DOHH2 (cell line): ENCODE results near the gene SAP130.

Experiments
- H3F3A ChIP-seq: fragments of 200-600 bp; sonication (generic), shearing (Covaris generic); 2 replicates; pipeline ENCODE4 v1.6.0; 2016; ENCODE audit warnings: antibody characterized with exemption, mild to moderate bottlenecking; ENCODE audit not compliant: control insufficient read depth, insufficient read depth
- H3K27ac ChIP-seq: fragments of 200-600 bp; sonication (generic); 2 replicates; pipeline ENCODE4 v1.5.1; 2014; ENCODE audit warnings: low read depth, mild to moderate bottlenecking, low read length, moderate library complexity
- H3K27me3 ChIP-seq: fragments of 200-600 bp; sonication (generic); 2 replicates; pipeline ENCODE4 v1.6.1; 2014; ENCODE audit warnings: mild to moderate bottlenecking, low read length, mixed read lengths; ENCODE audit not compliant: control insufficient read depth
- H3K36me3 ChIP-seq: fragments of 200-600 bp; sonication (generic); 2 replicates; pipeline ENCODE4 v1.6.1; 2014; ENCODE audit warnings: mild to moderate bottlenecking, low read length, moderate library complexity, mixed read lengths; ENCODE audit not compliant: control insufficient read depth
- H3K4me1 ChIP-seq: fragments of 200-600 bp; sonication (generic); 2 replicates; pipeline ENCODE4 v1.6.1; 2014; ENCODE audit warnings: mild to moderate bottlenecking, low read length, mixed read lengths; ENCODE audit not compliant: control insufficient read depth
- H3K4me2 ChIP-seq: fragments of 200-600 bp; sonication (generic); 2 replicates; pipeline ENCODE4 v1.6.0; 2014; ENCODE audit warnings: mild to moderate bottlenecking, low read length, moderate library complexity
- H3K4me3 ChIP-seq: fragments of 200-600 bp; sonication (generic); 2 replicates; pipeline ENCODE4 v1.5.1; 2014; ENCODE audit warnings: mild to moderate bottlenecking, low read length, mixed read lengths
- H3K79me2 ChIP-seq: fragments of 200-600 bp; sonication (generic); 2 replicates; pipeline ENCODE4 v1.6.1; 2014; ENCODE audit warnings: mild to moderate bottlenecking, low read length, mixed read lengths; ENCODE audit not compliant: control insufficient read depth
- H3K9me2 ChIP-seq: fragments of 200-600 bp; sonication (generic); replicated peaks from 2 replicates; pipeline ENCODE4 v1.6.1; 2014; ENCODE audit warnings: mild to moderate bottlenecking, low read length, mixed read lengths; ENCODE audit not compliant: control insufficient read depth
- H3K9me3 ChIP-seq: fragments of 200-600 bp; sonication (generic); 2 replicates; pipeline ENCODE4 v1.6.1; 2014; ENCODE audit warnings: antibody characterized with exemption, low read length, mixed read lengths; ENCODE audit not compliant: control insufficient read depth, insufficient read depth
- H4K20me1 ChIP-seq: fragments of 200-600 bp; sonication (generic); 2 replicates; pipeline ENCODE4 v1.6.0; 2014; ENCODE audit warnings: low read depth, mild to moderate bottlenecking, antibody characterized with exemption, low read length, moderate library complexity; ENCODE audit not compliant: control insufficient read depth, insufficient read depth
- CTCF ChIP-seq: fragments of 200-600 bp; sonication (generic); IDR thresholded peaks from one replicate; pipeline ENCODE4 v1.5.1; 2014; ENCODE audit warnings: antibody characterized with exemption, mild to moderate bottlenecking, low read depth, low read length; ENCODE audit not compliant: poor library complexity, severe bottlenecking
- EZH2phosphoT487 ChIP-seq: fragments of 200-600 bp; sonication (generic); IDR thresholded peaks from 2 replicates; pipeline ENCODE4 v1.6.1; 2017; ENCODE audit warnings: borderline replicate concordance, mild to moderate bottlenecking, antibody characterized with exemption, low read length, moderate library complexity, mixed read lengths

SAP130 gene

GRCh38 chr2:128016620-128017019 lies 11.2 kb downstream of the SAP130 start:
- H3K27me3 ChIP-seq: no peaks in the 10 kb centered on the region
- H3K4me3 ChIP-seq: no peak overlapping the region
- no peaks in the 10 kb centered on the region for H3K9me2 ChIP-seq
- TF ChIP-seq CTCF (no peak), EZH2phosphoT487 (no peak)
- H3K27ac ChIP-seq: no peak overlapping the region
- H3K9me3 ChIP-seq: no peaks in the 10 kb centered on the region
- H4K20me1 ChIP-seq: no peaks in the 10 kb centered on the region
- H3K79me2 ChIP-seq: peaks cover 2% of the 10 kb centered on the region; the same call in 1 of the 2 replicates
- H3K4me1 ChIP-seq: no peaks in the 10 kb centered on the region
- no peak overlapping the region for H3K4me2 ChIP-seq
- H3K36me3 ChIP-seq: peaks cover 64% of the 10 kb centered on the region
- no peaks in the 10 kb centered on the region for H3F3A ChIP-seq

GRCh38 chr2:128012698-128013097 lies 15.2 kb downstream of the SAP130 start:
- no peaks in the 10 kb centered on the region for H3K4me1 ChIP-seq
- H3K27me3 ChIP-seq: no peaks in the 10 kb centered on the region
- H3K9me3 ChIP-seq: no peaks in the 10 kb centered on the region
- H3K4me2 ChIP-seq: no peak overlapping the region
- H3K9me2 ChIP-seq: no peaks in the 10 kb centered on the region
- H4K20me1 ChIP-seq: no peaks in the 10 kb centered on the region
- TF ChIP-seq CTCF: no peak
- TF ChIP-seq EZH2phosphoT487: no peak
- H3K4me3 ChIP-seq: no peak overlapping the region
- H3K36me3 ChIP-seq: peaks cover 95% of the 10 kb centered on the region
- no peak overlapping the region for H3K27ac ChIP-seq
- no peaks in the 10 kb centered on the region for H3F3A ChIP-seq
- H3K79me2 ChIP-seq: no peaks in the 10 kb centered on the region

- Histone ChIP-seq H3K27me3 (no peaks in the 10 kb centered on the region), H3K4me1 (no peaks in the 10 kb centered on the region), H3K79me2 (no peaks in the 10 kb centered on the region), H3K4me3 (no peak overlapping the region), H3K9me3 (no peaks in the 10 kb centered on the region), H3F3A (no peaks in the 10 kb centered on the region), H3K4me2 (no peak overlapping the region), H3K9me2 (no peaks in the 10 kb centered on the region), H4K20me1 (no peaks in the 10 kb centered on the region), H3K27ac (no peak overlapping the region), H3K36me3 (peaks cover 89% of the 10 kb centered on the region)
- TF ChIP-seq CTCF (no peak), EZH2phosphoT487 (no peak)
These were observed 19.7 kb downstream of the SAP130 start for GRCh38 chr2:128008074-128008672.
